Hepatocyte (in vitro differentiated cells): ENCODE results near the gene KDM6A.

Experiments used
- EZH2 ChIP-seq: fragments of 200-600 bp; sonication (generic); IDR thresholded peaks from 2 replicates; pipeline ENCODE4 v1.6.1; 2016; ENCODE audit warnings: antibody characterized with exemption, mild to moderate bottlenecking, borderline replicate concordance
- TF ChIP-seq, protein P1 (sequence below): fragments of 200-600 bp; sonication (generic); IDR thresholded peaks from 2 replicates; pipeline ENCODE4 v1.5.1; 2016; ENCODE audit warnings: antibody characterized with exemption, mild to moderate bottlenecking; ENCODE audit not compliant: poor library complexity

GRCh38 chrX:45150821-45151220 is 277.8 kb downstream of the KDM6A start:
- TF ChIP-seq, protein P1, sequence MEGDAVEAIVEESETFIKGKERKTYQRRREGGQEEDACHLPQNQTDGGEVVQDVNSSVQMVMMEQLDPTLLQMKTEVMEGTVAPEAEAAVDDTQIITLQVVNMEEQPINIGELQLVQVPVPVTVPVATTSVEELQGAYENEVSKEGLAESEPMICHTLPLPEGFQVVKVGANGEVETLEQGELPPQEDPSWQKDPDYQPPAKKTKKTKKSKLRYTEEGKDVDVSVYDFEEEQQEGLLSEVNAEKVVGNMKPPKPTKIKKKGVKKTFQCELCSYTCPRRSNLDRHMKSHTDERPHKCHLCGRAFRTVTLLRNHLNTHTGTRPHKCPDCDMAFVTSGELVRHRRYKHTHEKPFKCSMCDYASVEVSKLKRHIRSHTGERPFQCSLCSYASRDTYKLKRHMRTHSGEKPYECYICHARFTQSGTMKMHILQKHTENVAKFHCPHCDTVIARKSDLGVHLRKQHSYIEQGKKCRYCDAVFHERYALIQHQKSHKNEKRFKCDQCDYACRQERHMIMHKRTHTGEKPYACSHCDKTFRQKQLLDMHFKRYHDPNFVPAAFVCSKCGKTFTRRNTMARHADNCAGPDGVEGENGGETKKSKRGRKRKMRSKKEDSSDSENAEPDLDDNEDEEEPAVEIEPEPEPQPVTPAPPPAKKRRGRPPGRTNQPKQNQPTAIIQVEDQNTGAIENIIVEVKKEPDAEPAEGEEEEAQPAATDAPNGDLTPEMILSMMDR, result no peak
- no peak for TF ChIP-seq EZH2
